ENCODE results near the gene RGSL1. TPM values are rescaled to one million over a fixed set of nuclear protein-coding genes. Genes with fewer than 3 reads are reported as not detected.

RGSL1 gene
- total and polyA plus RNA-seq, 7 donors: not detected

DNA sequence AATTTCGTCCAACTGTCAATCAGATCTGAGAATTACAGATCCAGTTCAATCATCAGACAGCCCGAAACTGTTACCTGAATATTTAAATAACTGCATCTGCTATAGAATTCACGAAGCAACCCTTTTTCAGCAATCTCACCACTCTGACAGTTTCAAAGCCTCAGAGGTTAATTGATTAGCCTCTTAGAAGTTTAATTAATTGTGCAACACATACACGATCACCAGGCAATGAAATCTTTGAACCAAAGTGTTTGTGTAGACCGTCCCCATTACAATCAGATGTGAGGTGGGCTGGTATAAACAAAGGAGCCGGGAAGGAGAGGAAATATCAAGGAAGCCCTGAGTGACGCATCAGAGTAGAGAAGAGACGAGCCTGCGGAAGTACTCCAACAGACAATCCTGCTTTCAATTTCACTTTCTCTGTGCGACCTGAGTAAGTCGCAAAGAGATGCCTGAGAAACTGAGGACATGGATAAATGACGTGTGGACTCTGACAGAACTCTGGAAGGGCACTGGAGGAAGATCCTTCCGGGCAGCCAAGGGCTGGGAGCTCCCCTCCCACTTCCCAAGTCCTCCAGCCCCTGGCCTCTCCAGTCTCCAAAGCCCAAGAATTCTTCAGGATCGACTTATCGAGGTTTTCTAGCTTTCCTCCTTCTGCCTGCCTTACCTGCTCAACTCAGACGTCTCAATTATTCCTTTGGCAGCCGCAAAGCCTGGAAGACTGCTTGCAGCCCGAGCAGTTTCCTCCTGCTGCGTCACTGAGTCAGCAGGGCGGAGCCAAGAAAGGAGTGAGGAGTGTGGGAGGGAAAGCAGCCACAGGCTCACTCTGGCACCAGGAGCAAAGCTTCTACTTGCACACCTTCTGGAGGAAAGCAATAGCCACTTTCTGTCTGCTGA, 138.8 kb downstream of the RGSL1 start, which contains the start of gene RNASEL:
RNASEL (minus strand) TSS at position 757 of the 897 bp plus-strand sequence. CDS start 2,450 bp downstream, outside the sequence.
- no peaks in the 10 kb centered on the region for H3K27me3 ChIP-seq (ENCODE audit: insufficient read depth in 3 of 3, low read length in 2 of 3)
- H3K4me1 ChIP-seq: peaks cover 17% of the 10 kb centered on the region
- H3K9me3 ChIP-seq: no peaks in the 10 kb centered on the region
- 8 to 13% (median 11%) methylated on average over 19 to 20 of the region's 20 CpGs for WGBS, 3 donors
- no peaks in the 10 kb centered on the region for H3K36me3 ChIP-seq (ENCODE audit: insufficient read depth in 1 of 2, low read depth in 1 of 2)
- peak within 1 kb of the TSS; percentile 89 for H3K27ac ChIP-seq
- TF ChIP-seq, protein P1, sequence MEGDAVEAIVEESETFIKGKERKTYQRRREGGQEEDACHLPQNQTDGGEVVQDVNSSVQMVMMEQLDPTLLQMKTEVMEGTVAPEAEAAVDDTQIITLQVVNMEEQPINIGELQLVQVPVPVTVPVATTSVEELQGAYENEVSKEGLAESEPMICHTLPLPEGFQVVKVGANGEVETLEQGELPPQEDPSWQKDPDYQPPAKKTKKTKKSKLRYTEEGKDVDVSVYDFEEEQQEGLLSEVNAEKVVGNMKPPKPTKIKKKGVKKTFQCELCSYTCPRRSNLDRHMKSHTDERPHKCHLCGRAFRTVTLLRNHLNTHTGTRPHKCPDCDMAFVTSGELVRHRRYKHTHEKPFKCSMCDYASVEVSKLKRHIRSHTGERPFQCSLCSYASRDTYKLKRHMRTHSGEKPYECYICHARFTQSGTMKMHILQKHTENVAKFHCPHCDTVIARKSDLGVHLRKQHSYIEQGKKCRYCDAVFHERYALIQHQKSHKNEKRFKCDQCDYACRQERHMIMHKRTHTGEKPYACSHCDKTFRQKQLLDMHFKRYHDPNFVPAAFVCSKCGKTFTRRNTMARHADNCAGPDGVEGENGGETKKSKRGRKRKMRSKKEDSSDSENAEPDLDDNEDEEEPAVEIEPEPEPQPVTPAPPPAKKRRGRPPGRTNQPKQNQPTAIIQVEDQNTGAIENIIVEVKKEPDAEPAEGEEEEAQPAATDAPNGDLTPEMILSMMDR (IDR thresholded peaks at IDR 0.05): no peak
- intact Hi-C loops (cut with DNase I): no loop called here
- DNase-seq (peak; percentile 75 to 84), ATAC-seq (peak; percentile 83 to 94 (median 88))
- peak within 1 kb of the TSS; percentile 80 for H3K4me3 ChIP-seq

DNA sequence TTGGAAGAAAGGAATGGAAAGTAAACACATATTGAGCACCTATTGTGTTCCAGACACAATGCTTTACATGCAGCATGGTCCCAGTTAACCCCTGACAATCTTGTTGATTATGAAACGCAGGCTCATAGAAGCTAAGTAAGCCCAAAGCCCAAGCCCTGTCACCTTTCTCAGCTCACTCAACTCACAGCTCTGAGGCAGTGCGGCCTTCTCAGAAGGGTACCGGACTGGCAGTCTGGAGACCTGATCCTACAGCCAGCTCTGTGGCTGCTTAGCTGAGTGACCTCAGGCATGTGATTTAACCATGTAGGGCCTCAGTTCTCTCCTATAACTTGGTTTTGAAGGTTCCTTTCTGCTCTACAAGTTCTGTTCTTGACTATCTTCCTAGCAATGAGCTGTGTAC, 139.6 kb downstream of the RGSL1 start:
- Histone ChIP-seq H3K9me3 (no peaks in the 10 kb centered on the region), H3K36me3 (ENCODE audit: insufficient read depth in 1 of 2, low read depth in 1 of 2) (no peaks in the 10 kb centered on the region), H3K4me1 (peaks cover 10% of the 10 kb centered on the region), H3K27ac (peak overlapping the region; percentile 89), H3K27me3 (ENCODE audit: insufficient read depth in 3 of 3, low read length in 2 of 3) (no peaks in the 10 kb centered on the region), H3K4me3 (peak overlapping the region; percentile 80)
- TF ChIP-seq, protein P1 (IDR thresholded peaks at IDR 0.05): no peak
- 89 to 92% (median 90%) methylated on average over 3 of the region's 3 CpGs for whole genome bisulfite sequencing, 3 donors
- intact Hi-C loops (cut with DNase I): no loop called here
- ATAC-seq: no peak
- DNase-seq: no peak

DNA sequence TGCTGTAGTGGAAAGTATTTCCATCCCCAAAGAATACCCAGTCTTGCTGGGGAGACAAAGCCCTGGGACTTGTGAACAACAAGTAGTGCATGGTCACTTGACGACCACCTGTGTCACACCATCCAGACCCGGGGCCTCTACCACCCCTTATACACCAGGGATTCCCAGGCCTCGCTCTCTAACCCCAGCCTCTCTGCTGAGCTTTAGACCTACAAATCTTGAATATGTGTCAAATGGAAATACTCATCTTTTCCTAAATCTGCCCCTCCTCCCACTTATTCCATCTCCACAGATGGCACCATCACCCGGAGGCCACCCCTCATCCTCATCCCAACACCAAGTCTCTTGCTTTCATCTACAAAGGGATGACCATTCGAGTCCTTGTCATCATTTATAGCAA, 140.0 kb downstream of the RGSL1 start:
- intact Hi-C loops (cut with DNase I): loop anchor here in 1 of 2 donors (10.0 kb wide), 2 partner anchors 505 to 1045 kb away; partner anchors contain the start of gene ARPC5
- no peak for ATAC-seq

DNA sequence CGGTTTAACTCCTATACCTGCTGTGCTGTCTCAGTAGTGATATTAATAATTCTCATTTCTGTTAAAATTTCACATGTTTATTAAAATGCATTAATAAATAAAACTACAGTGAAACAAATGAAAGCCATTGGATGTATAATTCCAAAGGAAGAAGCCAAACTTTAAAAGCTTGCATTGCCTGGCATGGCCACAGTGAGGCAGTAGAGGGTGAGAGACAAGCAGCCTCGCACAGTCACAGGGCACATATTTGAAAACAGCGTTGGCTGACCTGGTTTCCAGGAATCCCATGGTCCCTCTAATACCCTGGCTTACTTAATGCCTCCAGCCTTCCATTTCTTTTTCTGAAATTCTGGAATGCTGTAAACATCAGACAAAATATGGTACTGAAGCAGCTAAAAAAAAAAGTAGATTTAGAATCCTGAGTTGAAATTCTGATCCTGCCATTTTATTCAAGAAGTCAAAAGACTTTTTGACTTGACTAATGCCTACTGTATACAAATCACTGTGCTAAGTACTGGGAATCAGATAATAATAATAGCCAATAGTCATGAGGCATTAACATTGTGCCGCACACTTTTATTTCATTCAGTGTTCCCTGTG, 145.8 kb downstream of the RGSL1 start:
- peak; percentile 68 to 77 for DNase-seq
- ATAC-seq: peak; percentile 76 to 89 (median 84)
- WGBS, 3 donors: 36 to 40% (median 38%) methylated on average over 4 of the region's 4 CpGs
- Histone ChIP-seq H3K27me3 (ENCODE audit: insufficient read depth in 3 of 3, low read length in 2 of 3) (no peaks in the 10 kb centered on the region), H3K27ac (no peak overlapping the region), H3K9me3 (no peaks in the 10 kb centered on the region), H3K4me1 (peaks cover 8% of the 10 kb centered on the region), H3K36me3 (ENCODE audit: insufficient read depth in 1 of 2, low read depth in 1 of 2) (peaks cover 0 to 18% of the 10 kb centered on the region in 2 donors), H3K4me3 (no peak overlapping the region)
- intact Hi-C loops (cut with DNase I): loop anchor here (5.0 to 10.0 kb wide), 3 partner anchors 508 to 1039 kb away; partner anchors contain the start of gene ARPC5 (in 1 of the 2)
- TF ChIP-seq, protein P1 (IDR thresholded peaks at IDR 0.05): peak; percentile 81

More for the DNA sequence above, 140.0 kb downstream of the RGSL1 start:
- WGBS, 3 donors: 90 to 91% (median 91%) methylated on average over 5 of the region's 5 CpGs
- no peak overlapping the region for H3K27ac ChIP-seq
- no peak overlapping the region for H3K4me3 ChIP-seq
- no peak for DNase-seq
- no peaks in the 10 kb centered on the region for H3K27me3 ChIP-seq (ENCODE audit: insufficient read depth in 3 of 3, low read length in 2 of 3)
- no peaks in the 10 kb centered on the region for H3K36me3 ChIP-seq (ENCODE audit: insufficient read depth in 1 of 2, low read depth in 1 of 2)
- no peaks in the 10 kb centered on the region for H3K9me3 ChIP-seq
- H3K4me1 ChIP-seq: peaks cover 10% of the 10 kb centered on the region
- TF ChIP-seq, protein P1 (IDR thresholded peaks at IDR 0.05): no peak
